Stomach smooth muscle (tissue), 2 donors: ENCODE results near the gene MYOD1.
A peak's percentile ranks its signal among the peaks of the same experiment; 100 is the strongest.

Experiments
- H3K27ac ChIP-seq: one replicate; pipeline ENCODE4 v1.7.0; 2013; ENCODE audit warnings: mild to moderate bottlenecking, low read length, inconsistent platforms
- H3K27me3 ChIP-seq, 2 donors: one replicate each; pipeline ENCODE4 v1.7.0; 2013; ENCODE audit warnings: low read length in 2 of 2; ENCODE audit not compliant: insufficient read depth in 2 of 2, control insufficient read depth in 1 of 2
- H3K36me3 ChIP-seq, 2 donors: one replicate each; pipeline ENCODE4 v1.7.0; 2013; ENCODE audit warnings: low read length in 2 of 2; ENCODE audit not compliant: control insufficient read depth in 2 of 2, insufficient read depth in 2 of 2
- H3K4me1 ChIP-seq: one replicate; pipeline ENCODE4 v1.7.0; 2013; ENCODE audit warnings: low read length; ENCODE audit not compliant: control insufficient read depth, insufficient read depth
- H3K4me3 ChIP-seq, 2 donors: one replicate each; pipeline ENCODE4 v1.7.0; 2013; ENCODE audit warnings: low read length in 2 of 2
- H3K9ac ChIP-seq, 2 donors: one replicate each; pipeline ENCODE4 v1.7.0; 2013; ENCODE audit warnings: low read length in 2 of 2, mild to moderate bottlenecking in 1 of 2
- H3K9me3 ChIP-seq, 2 donors: one replicate each; pipeline ENCODE4 v1.7.0; 2013; ENCODE audit warnings: low read length in 2 of 2; ENCODE audit not compliant: control insufficient read depth in 2 of 2
- donor health status: healthy.
- donor health status: Pancreatic carcinoma.

MYOD1 gene

GRCh38 chr11:17721242-17721999, 2.0 kb downstream of the MYOD1 start:
- Histone ChIP-seq H3K27ac (no peak overlapping the region), H3K4me3 (no peak overlapping the region), H3K36me3 (no peaks in the 10 kb centered on the region), H3K27me3 (peaks cover 40 to 50% of the 10 kb centered on the region in 2 donors), H3K9ac (peak overlapping the region in 1 of 2 donors; percentile 72), H3K4me1 (peaks cover 6% of the 10 kb centered on the region), H3K9me3 (no peaks in the 10 kb centered on the region)

- peaks cover 40 to 46% of the 10 kb centered on the region in 2 donors for H3K27me3 ChIP-seq
- H3K4me1 ChIP-seq, result peaks cover 6% of the 10 kb centered on the region
- no peaks in the 10 kb centered on the region for H3K9me3 ChIP-seq
- H3K9ac ChIP-seq, result no peak overlapping the region
- H3K27ac ChIP-seq, result no peak overlapping the region
- H3K4me3 ChIP-seq, result no peak overlapping the region
- H3K36me3 ChIP-seq, result no peaks in the 10 kb centered on the region
These were observed 2.8 kb downstream of the MYOD1 start for GRCh38 chr11:17722000-17722643.

GRCh38 chr11:17724020-17724908, 4.9 kb downstream of the MYOD1 start:
- H3K27me3 ChIP-seq, result peaks cover 29 to 37% of the 10 kb centered on the region in 2 donors
- no peak overlapping the region for H3K4me3 ChIP-seq
- no peaks in the 10 kb centered on the region for H3K36me3 ChIP-seq
- H3K9me3 ChIP-seq, result no peaks in the 10 kb centered on the region
- H3K9ac ChIP-seq, result no peak overlapping the region
- no peak overlapping the region for H3K27ac ChIP-seq
- peaks cover 6% of the 10 kb centered on the region for H3K4me1 ChIP-seq

GRCh38 chr11:17725174-17725573, 5.8 kb downstream of the MYOD1 start:
- Histone ChIP-seq H3K27ac (no peak overlapping the region), H3K4me1 (peaks cover 4% of the 10 kb centered on the region), H3K9ac (no peak overlapping the region), H3K27me3 (peaks cover 31 to 32% of the 10 kb centered on the region in 2 donors), H3K9me3 (no peaks in the 10 kb centered on the region), H3K36me3 (no peaks in the 10 kb centered on the region), H3K4me3 (no peak overlapping the region)

GRCh38 chr11:17730137-17730536, 10.8 kb downstream of the MYOD1 start:
- Histone ChIP-seq H3K9me3 (no peaks in the 10 kb centered on the region), H3K27me3 (peaks cover 19 to 23% of the 10 kb centered on the region in 2 donors), H3K36me3 (no peaks in the 10 kb centered on the region), H3K4me3 (no peak overlapping the region), H3K4me1 (peaks cover 15% of the 10 kb centered on the region), H3K27ac (no peak overlapping the region), H3K9ac (no peak overlapping the region)

GRCh38 chr11:17730608-17731462, 11.5 kb downstream of the MYOD1 start:
- H3K4me1 ChIP-seq, result peaks cover 20% of the 10 kb centered on the region
- H3K9ac ChIP-seq, result no peak overlapping the region
- H3K27ac ChIP-seq, result no peak overlapping the region
- no peaks in the 10 kb centered on the region for H3K9me3 ChIP-seq
- no peaks in the 10 kb centered on the region for H3K36me3 ChIP-seq
- H3K27me3 ChIP-seq, result peaks cover 19 to 26% of the 10 kb centered on the region in 2 donors
- no peak overlapping the region for H3K4me3 ChIP-seq

- Histone ChIP-seq H3K27me3 (peaks cover 42 to 51% of the 10 kb centered on the region in 2 donors), H3K9ac (no peak overlapping the region), H3K9me3 (no peaks in the 10 kb centered on the region), H3K4me1 (peaks cover 24% of the 10 kb centered on the region), H3K4me3 (no peak overlapping the region), H3K27ac (no peak overlapping the region), H3K36me3 (no peaks in the 10 kb centered on the region)
These were observed 13.9 kb downstream of the MYOD1 start for GRCh38 chr11:17733261-17733660.

- Histone ChIP-seq H3K36me3 (no peaks in the 10 kb centered on the region), H3K4me3 (peak within 1 kb of the TSS; percentile 43 to 64), H3K27ac (no peak within 1 kb of the TSS), H3K9me3 (no peaks in the 10 kb centered on the region), H3K27me3 (peaks cover 54 to 63% of the 10 kb centered on the region in 2 donors), H3K4me1 (peaks cover 24% of the 10 kb centered on the region), H3K9ac (no peak within 1 kb of the TSS)
These were observed 15.1 kb downstream of the MYOD1 start, which contains the start of gene KCNC1 for GRCh38 chr11:17734418-17734911. KCNC1 (plus strand) TSS chr11:17734781; CDS start chr11:17736003, 1,222 bp downstream.

- peaks cover 57 to 68% of the 10 kb centered on the region in 2 donors for H3K27me3 ChIP-seq
- H3K9me3 ChIP-seq, result no peaks in the 10 kb centered on the region
- no peak overlapping the region for H3K27ac ChIP-seq
- no peaks in the 10 kb centered on the region for H3K36me3 ChIP-seq
- peak overlapping the region; percentile 43 to 64 for H3K4me3 ChIP-seq
- no peak overlapping the region for H3K9ac ChIP-seq
- H3K4me1 ChIP-seq, result peaks cover 24% of the 10 kb centered on the region
These were observed 15.8 kb downstream of the MYOD1 start for GRCh38 chr11:17734986-17735817.
